Thoracic aorta (tissue), 2 donors: ENCODE data around the gene CACNA2D1. TPM values are rescaled to one million over a fixed set of nuclear protein-coding genes. Genes with fewer than 3 reads are reported as not detected.

ENCODE experiments used
- ATAC-seq: fragments of 150-250 bp; one replicate; pipeline ENCODE4 v1.8.0; 2017; ENCODE audit warnings: low read depth; ENCODE audit not compliant: insufficient number of reproducible peaks, low FRiP score
- DNase-seq: peaks from one replicate; pipeline ENCODE4 v3.0.0-alpha.2; 2020; ENCODE audit warnings: low spot score
- H3K27ac ChIP-seq, 2 donors: fragments of 200-600 bp; sonication (generic); 1 replicate in 1 of 2; 2 replicates in 1 of 2; pipeline ENCODE4 v1.5.1; 2016; ENCODE audit warnings: mild to moderate bottlenecking in 2 of 2, moderate library complexity in 2 of 2
- H3K27me3 ChIP-seq: fragments of 200-600 bp; sonication (generic); replicated peaks from 2 replicates; pipeline ENCODE4 v1.6.0; 2016; ENCODE audit warnings: mild to moderate bottlenecking; ENCODE audit not compliant: insufficient read depth
- H3K36me3 ChIP-seq: fragments of 200-600 bp; sonication (generic); one replicate; pipeline ENCODE4 v1.5.1; 2016
- H3K4me1 ChIP-seq, 2 donors: fragments of 200-600 bp; sonication (generic); 1 replicate in 1 of 2; 2 replicates in 1 of 2; pipeline versions ENCODE4 v1.5.1 to v1.6.0; 2016; ENCODE audit warnings: low read depth in 2 of 2, mild to moderate bottlenecking in 1 of 2; ENCODE audit not compliant: control insufficient read depth in 1 of 2
- H3K4me3 ChIP-seq: fragments of 200-600 bp; sonication (generic); 2 replicates; pipeline ENCODE4 v1.5.1; 2016; ENCODE audit warnings: mild to moderate bottlenecking
- H3K9me3 ChIP-seq: fragments of 200-600 bp; sonication (generic); 2 replicates; pipeline ENCODE4 v1.5.1; 2016
- total RNA-seq, 2 donors: library from RNA; depleted of rRNA; stranded (reverse); fragments of >200 nt; gene quantifications; one replicate each; pipeline versions ENCODE4 v1.1.0 to v1.2.3, GENCODE V29; 2016
- TF ChIP-seq, protein P1 (sequence below): fragments of 200-600 bp; sonication (generic); IDR thresholded peaks from one replicate; pipeline ENCODE4 v1.5.1; 2019; ENCODE audit warnings: antibody characterized with exemption

CACNA2D1 gene
- total RNA-seq, 2 donors from 2014 or later = 44.4 to 44.7 TPM

DNA sequence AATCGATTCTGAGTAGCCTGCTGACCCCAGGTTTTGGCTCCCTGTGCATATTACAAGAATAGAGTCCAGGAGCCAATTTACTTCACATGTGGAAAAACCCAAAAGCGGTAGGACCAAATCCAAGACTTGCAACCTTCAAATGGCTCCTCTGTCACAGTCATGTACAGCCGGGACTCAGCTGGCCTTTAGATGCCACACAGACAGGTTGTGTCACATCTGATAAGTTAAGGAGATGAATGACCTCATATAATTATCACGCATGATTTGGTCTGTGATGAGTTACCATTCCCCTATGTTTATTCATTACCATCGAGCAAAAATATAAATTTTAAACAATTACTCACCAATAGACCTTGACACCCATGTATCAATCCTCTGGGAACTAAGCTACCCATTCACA, 14.2 kb downstream of the CACNA2D1 start:
- Histone ChIP-seq H3K4me3 (no peak overlapping the region), H3K4me1 (no peaks in the 10 kb centered on the region), H3K27me3 (no peaks in the 10 kb centered on the region), H3K27ac (no peak overlapping the region), H3K36me3 (no peaks in the 10 kb centered on the region), H3K9me3 (no peaks in the 10 kb centered on the region)
- TF ChIP-seq, protein P1, sequence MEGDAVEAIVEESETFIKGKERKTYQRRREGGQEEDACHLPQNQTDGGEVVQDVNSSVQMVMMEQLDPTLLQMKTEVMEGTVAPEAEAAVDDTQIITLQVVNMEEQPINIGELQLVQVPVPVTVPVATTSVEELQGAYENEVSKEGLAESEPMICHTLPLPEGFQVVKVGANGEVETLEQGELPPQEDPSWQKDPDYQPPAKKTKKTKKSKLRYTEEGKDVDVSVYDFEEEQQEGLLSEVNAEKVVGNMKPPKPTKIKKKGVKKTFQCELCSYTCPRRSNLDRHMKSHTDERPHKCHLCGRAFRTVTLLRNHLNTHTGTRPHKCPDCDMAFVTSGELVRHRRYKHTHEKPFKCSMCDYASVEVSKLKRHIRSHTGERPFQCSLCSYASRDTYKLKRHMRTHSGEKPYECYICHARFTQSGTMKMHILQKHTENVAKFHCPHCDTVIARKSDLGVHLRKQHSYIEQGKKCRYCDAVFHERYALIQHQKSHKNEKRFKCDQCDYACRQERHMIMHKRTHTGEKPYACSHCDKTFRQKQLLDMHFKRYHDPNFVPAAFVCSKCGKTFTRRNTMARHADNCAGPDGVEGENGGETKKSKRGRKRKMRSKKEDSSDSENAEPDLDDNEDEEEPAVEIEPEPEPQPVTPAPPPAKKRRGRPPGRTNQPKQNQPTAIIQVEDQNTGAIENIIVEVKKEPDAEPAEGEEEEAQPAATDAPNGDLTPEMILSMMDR = no peak
- ATAC-seq = no peak
- DNase-seq = no peak

GRCh38 chr7:82428186-82428961, 15.2 kb downstream of the CACNA2D1 start:
- TF ChIP-seq, protein P1 = no peak
- Histone ChIP-seq H3K4me3 (no peak overlapping the region), H3K27me3 (no peaks in the 10 kb centered on the region), H3K36me3 (no peaks in the 10 kb centered on the region), H3K4me1 (no peaks in the 10 kb centered on the region), H3K27ac (no peak overlapping the region), H3K9me3 (no peaks in the 10 kb centered on the region)
- DNase-seq = no peak
- no peak for ATAC-seq

GRCh38 chr7:82423446-82423845, 20.1 kb downstream of the CACNA2D1 start:
- DNase-seq = no peak
- Histone ChIP-seq H3K27me3 (no peaks in the 10 kb centered on the region), H3K4me3 (no peak overlapping the region), H3K27ac (no peak overlapping the region), H3K9me3 (no peaks in the 10 kb centered on the region), H3K36me3 (no peaks in the 10 kb centered on the region), H3K4me1 (no peaks in the 10 kb centered on the region)
- no peak for ATAC-seq
- TF ChIP-seq, protein P1 = no peak

DNA sequence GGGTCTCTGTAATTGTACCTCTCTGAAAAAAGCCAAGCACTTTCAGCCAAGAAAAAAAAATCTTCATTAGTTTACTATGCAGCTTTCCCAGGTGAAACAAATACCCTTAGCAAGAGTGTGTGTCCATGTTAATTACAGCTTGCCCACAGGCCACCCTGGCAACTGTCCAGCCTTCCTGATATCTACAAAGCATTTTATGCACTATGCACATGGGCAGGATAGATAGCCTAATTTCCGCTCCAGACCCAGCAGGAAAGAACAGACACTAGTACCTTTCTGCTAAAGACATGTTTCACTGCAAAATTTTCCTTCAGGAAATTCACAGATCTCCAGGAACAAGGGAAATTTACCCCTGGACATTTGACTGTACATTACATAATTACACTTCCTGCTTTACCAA, 24.4 kb downstream of the CACNA2D1 start:
- TF ChIP-seq, protein P1 = no peak
- ATAC-seq = no peak
- DNase-seq = no peak

GRCh38 chr7:82417898-82418297, 25.7 kb downstream of the CACNA2D1 start:
- no peak for ATAC-seq
- Histone ChIP-seq H3K27me3 (no peaks in the 10 kb centered on the region), H3K27ac (no peak overlapping the region), H3K4me3 (no peak overlapping the region), H3K36me3 (no peaks in the 10 kb centered on the region), H3K9me3 (no peaks in the 10 kb centered on the region), H3K4me1 (no peaks in the 10 kb centered on the region)
- TF ChIP-seq, protein P1 = no peak
- no peak for DNase-seq

More for the DNA sequence above, 24.4 kb downstream of the CACNA2D1 start:
- Histone ChIP-seq H3K36me3 (no peaks in the 10 kb centered on the region), H3K27me3 (no peaks in the 10 kb centered on the region), H3K27ac (no peak overlapping the region), H3K4me3 (no peak overlapping the region), H3K4me1 (no peaks in the 10 kb centered on the region), H3K9me3 (no peaks in the 10 kb centered on the region)
